Ammon's horn (tissue), 1 donor: ENCODE data around the gene NHSL1.
"Not testable (repeated sequence)": the region's sequence is repeated elsewhere in the genome, so short reads cannot be mapped to it uniquely, and the experiment has no call there.

ENCODE experiments used
- DNase-seq: peaks from one replicate; pipeline ENCODE4 v3.0.0-alpha.2; 2016; ENCODE audit warnings: low spot score

The NHSL1 gene

DNA sequence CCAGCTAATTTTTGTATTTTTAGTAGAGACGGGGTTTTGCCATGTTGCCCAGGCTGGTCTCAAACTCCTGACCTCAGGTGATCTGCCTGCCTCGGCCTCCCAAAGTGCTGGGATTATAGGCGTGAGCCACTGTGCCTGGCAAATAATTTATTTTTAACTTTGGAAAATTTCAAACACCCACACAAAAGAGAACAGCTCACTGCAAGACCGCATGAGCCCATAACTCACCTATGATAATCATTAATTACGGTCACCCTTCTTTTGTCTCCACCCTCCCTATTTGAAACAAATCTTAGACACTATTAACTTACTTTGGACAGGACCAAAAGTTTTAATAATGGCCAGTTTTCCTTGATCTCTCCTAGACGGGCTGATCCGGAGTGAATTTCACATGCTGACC lies 74.0 kb downstream of the NHSL1 start:
- DNase-seq: not testable (repeated sequence)

DNA sequence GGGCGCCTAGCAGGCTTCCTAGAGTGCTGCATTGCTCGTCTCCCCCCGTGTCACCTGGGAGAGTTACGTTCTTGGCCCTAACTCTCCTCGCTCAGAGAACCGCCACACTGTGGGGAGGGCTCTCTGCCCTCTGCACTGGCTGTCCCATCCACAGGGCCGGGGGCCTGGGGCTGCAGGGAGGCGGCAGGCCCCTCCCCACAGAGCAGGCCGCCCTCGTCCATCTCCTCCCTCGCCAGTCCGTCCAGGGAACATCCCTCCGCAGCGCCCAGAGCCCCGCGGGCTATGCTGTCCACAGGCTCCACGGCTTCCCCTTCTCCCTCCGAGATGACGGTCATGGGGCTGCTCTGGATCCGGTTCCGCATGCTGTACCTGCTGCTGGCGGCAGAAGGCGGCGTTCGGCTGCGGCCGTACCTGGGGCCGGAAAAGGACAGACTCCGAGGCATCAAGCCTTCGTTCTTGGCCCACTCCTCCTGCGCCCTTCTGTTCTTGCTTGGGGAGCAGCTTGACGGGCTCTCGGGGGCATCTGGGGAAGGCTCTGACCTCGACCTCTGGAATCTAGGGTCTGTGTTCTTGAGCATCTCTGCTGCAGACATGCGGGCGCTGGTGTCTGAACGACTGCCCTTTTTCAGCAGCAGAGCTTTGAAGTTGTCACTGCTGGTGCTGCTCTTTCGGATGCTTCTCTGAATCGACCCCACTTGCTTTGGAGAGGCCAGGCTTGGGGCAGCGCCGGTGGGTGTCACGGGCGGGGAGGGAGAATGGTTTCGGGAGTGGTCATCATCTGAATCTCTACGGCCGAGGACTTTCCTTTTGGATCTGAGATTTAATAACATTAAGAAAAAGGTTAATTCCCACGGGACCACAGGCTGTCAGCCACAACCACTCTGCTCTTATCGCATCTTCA lies 75.0 kb downstream of the NHSL1 start:
- no peak for DNase-seq

- DNase-seq: no peak
Measured at GRCh38 chr6:138422861-138423260, 76.4 kb downstream of the NHSL1 start.

DNA sequence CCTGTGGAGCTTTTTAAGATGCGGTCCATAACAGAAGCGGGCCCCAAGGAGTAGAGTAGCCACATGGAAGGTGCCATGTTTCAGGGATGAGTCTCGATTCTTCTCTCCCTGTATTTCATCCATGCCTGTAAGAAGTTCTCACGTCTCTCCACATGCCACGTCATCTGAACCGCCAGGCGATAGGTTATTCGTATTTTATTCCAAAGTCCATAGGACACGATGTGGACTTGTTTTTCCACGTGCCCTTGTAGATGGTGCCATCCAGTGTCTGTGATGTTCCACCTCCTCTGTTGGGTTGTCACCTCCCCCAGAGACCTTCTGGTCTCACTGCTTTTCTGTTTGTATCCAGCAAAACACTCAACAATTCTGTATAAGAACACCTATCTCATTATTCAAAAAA lies 77.7 kb downstream of the NHSL1 start:
- DNase-seq: no peak

GRCh38 chr6:138421089-138421488 lies 78.2 kb downstream of the NHSL1 start:
- DNase-seq: no peak

- DNase-seq: no peak
Measured at GRCh38 chr6:138420356-138420755, 78.9 kb downstream of the NHSL1 start.

DNA sequence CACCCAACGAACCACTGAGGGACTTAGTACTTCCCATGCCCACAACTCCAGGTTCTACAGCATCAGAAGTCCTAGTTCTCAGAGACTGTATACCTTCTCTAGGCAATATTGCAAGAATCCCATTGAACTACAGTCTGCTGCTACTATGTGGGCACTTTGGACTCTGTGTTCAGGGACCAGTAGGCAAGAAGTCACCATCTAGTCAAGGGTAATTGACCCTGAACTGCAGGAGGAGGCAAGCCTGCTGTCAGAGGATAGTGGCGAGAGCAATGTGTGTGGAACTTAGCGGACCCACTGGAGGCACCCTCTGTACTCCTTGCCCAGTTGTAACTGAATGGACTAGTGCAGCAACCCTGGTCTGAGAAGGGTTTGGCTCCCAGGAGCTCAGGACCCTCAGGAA lies 79.5 kb downstream of the NHSL1 start:
- no peak for DNase-seq

GRCh38 chr6:138418118-138418742 lies 81.1 kb downstream of the NHSL1 start:
- DNase-seq: no peak

DNA sequence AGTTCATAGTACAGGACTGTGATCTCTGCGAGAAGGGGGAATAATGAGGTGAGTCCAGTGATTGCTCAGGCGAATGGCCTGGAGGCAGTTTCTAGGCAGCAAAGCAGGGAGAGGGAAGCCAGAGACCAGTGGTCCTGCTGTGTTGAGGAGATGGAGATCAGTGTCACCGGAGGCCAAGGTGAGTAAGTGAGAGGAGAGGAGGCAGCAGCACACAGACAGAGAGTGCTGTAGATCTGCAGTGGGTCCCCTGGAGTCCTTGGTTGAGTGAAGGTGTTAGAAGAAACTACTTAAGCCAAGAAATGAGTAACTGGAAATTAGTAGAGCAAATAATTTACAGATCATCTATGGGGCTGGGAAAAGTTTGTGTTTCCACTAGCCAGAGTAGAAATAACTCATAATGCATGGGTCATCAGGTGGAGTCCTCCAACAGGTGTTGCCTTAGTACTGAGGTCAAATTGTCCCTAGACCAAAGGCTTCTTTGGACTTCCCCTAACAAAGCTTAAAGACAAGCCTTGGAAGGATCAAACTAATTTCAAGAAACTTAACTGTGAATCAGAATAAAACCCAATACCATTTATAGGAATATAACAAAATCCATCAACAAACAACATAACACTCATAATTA lies 81.7 kb downstream of the NHSL1 start:
- DNase-seq: no peak

DNA sequence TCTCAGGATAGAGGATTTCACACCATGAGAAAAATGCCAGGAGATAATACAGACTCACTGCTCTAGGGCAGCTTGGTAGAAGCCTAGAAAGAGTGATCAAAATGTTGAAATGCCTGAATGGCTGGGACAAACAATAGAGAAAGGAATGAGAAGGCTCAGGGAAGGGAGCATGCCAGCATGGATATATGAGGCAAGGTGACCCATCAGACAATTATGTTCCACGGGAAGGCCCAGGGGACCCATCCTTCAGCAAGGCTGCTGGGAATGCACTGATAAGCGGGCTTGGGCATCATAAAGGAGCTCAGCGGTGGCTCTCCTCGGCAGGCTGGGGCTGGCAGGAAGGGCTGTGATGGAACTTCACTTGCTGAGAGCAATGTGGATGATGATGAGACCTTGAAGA lies 83.1 kb downstream of the NHSL1 start:
- DNase-seq: no peak

GRCh38 chr6:138415125-138415524 lies 84.2 kb downstream of the NHSL1 start:
- DNase-seq: peak; percentile 61

DNA sequence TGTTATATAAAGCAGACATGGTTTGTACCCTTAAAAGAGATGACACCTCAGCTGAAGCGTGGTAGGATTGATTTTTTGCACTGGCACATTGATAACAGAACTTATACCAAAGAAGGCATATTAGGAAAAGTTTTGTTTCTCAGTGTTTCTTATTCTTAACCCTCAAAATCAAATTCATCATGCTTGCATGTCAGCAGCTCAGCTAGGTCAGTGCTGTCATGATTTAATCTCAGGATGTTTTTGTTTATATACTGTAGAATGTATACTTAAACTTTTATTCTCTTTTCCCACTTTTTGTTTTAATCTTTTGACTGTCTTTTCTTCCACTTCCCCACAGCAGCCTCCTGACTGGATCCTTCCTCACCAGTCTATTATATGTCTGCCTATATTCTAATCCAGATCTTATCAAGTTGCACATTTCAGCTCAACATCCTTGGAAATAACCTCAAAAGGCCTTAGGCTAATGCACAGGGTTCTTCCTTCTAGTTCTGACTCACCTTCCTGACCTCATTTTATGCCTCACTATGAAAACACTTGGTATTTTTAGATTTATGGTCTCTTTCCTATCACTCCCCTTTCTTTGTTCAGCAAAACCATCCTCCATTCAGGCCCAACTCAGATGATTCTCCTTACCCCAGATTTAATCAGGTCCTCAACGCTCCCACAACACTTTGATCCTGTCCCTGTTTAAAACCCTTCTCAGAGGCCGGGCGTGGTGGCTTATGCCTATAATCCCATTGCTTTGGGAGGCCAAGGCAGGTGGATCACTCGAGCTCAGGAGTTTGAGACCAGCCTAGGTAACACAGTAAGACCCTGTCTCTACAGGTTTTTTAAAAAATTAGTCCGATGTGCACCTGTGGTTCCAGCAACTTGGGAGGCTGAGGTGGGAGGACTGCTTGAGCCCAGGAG lies 88.1 kb downstream of the NHSL1 start:
- DNase-seq: no peak

GRCh38 chr6:138410048-138410735 lies 89.1 kb downstream of the NHSL1 start:
- no peak for DNase-seq

GRCh38 chr6:138406443-138406842 lies 92.9 kb downstream of the NHSL1 start:
- DNase-seq: no peak

- no peak for DNase-seq
Measured at GRCh38 chr6:138405816-138406413, 93.4 kb downstream of the NHSL1 start.

- DNase-seq: no peak
Measured at GRCh38 chr6:138404666-138405337, 94.5 kb downstream of the NHSL1 start.

GRCh38 chr6:138403801-138404665 lies 95.3 kb downstream of the NHSL1 start, which contains the start of gene HEBP2:
Gene HEBP2, plus strand, starts transcription at chr6:138404223. Its CDS starts 273 bp downstream, at chr6:138404496.
- DNase-seq: peak; percentile 78

- peak; percentile 30 for DNase-seq
Measured at GRCh38 chr6:138403324-138403800, 95.9 kb downstream of the NHSL1 start.

DNA sequence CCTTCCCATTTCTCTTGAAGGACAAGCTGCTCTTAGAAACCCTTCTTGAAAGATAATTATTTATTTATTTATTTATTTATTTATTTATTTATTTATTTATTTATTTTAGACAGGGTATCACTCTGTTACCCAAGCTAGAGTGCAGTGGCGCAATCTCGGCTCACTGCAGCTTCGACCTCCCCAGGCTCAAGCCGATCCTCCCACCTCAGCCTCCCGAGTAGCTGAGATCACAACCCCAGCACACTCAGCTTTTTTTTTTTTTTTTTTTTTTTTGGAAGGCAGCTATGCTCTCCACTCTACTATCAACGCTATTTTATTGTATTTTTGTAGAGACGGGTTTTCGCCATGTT lies 96.5 kb downstream of the NHSL1 start:
- DNase-seq: no peak
